GM12892 (cell line): Measurements from ENCODE around the gene PIK3R5.

Source experiments
- POLR2A ChIP-seq: IDR thresholded peaks from 2 replicates; pipeline ENCODE4 v1.6.1; 2011; ENCODE audit warnings: low read depth, low read length, control low read depth
- POLR2AphosphoS5 ChIP-seq: IDR thresholded peaks from 2 replicates; pipeline ENCODE4 v1.6.1; 2011; ENCODE audit warnings: low read depth, low read length, control low read depth
- TAF1 ChIP-seq: IDR thresholded peaks from 2 replicates; pipeline ENCODE4 v1.6.1; 2011; ENCODE audit warnings: low read depth, mild to moderate bottlenecking, control low read depth, low read length, borderline replicate concordance

- TF ChIP-seq POLR2AphosphoS5: no peak; the same call in 1 of the 2 replicates
- TF ChIP-seq POLR2A: no peak
- no peak for TF ChIP-seq TAF1
Observed at GRCh38 chr17:8830141-8830540, 135.4 kb downstream of the PIK3R5 start.
